ENCODE results near the gene FLT4.

- TF ChIP-seq, protein P1, sequence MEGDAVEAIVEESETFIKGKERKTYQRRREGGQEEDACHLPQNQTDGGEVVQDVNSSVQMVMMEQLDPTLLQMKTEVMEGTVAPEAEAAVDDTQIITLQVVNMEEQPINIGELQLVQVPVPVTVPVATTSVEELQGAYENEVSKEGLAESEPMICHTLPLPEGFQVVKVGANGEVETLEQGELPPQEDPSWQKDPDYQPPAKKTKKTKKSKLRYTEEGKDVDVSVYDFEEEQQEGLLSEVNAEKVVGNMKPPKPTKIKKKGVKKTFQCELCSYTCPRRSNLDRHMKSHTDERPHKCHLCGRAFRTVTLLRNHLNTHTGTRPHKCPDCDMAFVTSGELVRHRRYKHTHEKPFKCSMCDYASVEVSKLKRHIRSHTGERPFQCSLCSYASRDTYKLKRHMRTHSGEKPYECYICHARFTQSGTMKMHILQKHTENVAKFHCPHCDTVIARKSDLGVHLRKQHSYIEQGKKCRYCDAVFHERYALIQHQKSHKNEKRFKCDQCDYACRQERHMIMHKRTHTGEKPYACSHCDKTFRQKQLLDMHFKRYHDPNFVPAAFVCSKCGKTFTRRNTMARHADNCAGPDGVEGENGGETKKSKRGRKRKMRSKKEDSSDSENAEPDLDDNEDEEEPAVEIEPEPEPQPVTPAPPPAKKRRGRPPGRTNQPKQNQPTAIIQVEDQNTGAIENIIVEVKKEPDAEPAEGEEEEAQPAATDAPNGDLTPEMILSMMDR (IDR thresholded peaks at IDR 0.05) = no peak
- TF ChIP-seq POLR2A (IDR thresholded peaks at IDR 0.05) = no peak
These were observed 20.3 kb downstream of the FLT4 start for GRCh38 chr5:180628827-180629750.

All from body of pancreas (tissue), 4 donors.